ENCODE data around the gene POPDC3.

- no peak for TF ChIP-seq EP300 (IDR thresholded peaks at IDR 0.05)
- TF ChIP-seq, protein P1, sequence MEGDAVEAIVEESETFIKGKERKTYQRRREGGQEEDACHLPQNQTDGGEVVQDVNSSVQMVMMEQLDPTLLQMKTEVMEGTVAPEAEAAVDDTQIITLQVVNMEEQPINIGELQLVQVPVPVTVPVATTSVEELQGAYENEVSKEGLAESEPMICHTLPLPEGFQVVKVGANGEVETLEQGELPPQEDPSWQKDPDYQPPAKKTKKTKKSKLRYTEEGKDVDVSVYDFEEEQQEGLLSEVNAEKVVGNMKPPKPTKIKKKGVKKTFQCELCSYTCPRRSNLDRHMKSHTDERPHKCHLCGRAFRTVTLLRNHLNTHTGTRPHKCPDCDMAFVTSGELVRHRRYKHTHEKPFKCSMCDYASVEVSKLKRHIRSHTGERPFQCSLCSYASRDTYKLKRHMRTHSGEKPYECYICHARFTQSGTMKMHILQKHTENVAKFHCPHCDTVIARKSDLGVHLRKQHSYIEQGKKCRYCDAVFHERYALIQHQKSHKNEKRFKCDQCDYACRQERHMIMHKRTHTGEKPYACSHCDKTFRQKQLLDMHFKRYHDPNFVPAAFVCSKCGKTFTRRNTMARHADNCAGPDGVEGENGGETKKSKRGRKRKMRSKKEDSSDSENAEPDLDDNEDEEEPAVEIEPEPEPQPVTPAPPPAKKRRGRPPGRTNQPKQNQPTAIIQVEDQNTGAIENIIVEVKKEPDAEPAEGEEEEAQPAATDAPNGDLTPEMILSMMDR (IDR thresholded peaks at IDR 0.05) = no peak
These were observed 59.2 kb downstream of the POPDC3 start for GRCh38 chr6:105120570-105120969.

All from stomach (tissue), 4 donors.